Stimulated activated CD4-positive, alpha-beta T cell treated with anti-CD3 and anti-CD28 coated beads, Interleukin-15, amount 100 ng/mL, for 48 hours (primary cell): Measurements from ENCODE around the gene CACNA2D3.
"Not testable (repeated sequence)": the region's sequence is repeated elsewhere in the genome, so short reads cannot be mapped to it uniquely, and the experiment has no call there.

Source experiments
- DNase-seq, 2 donors: peaks; one replicate each; pipeline ENCODE4 v3.0.0-alpha.2; 2020; ENCODE audit warnings: low read depth in 2 of 2

The CACNA2D3 gene

DNA sequence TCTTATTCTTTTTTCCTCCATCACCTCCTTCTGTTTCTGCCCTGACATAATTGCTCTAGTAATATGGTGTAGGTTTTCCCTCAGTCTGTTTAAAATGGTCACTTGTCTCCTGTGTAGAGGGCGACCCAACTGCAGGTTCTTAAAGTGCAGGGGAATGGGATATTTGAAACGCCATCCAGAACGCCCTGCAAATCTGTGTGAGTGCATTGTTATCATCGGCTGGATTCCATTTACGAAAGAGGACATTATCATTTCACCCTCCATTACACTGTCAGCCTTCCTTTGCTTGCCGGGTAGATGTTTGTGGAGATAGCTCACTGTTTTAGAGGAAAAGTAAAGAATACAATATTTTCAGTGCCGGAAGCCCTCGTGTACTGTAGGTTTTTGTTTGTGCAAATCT, 451.5 kb downstream of the CACNA2D3 start:
- DNase-seq = no peak

DNA sequence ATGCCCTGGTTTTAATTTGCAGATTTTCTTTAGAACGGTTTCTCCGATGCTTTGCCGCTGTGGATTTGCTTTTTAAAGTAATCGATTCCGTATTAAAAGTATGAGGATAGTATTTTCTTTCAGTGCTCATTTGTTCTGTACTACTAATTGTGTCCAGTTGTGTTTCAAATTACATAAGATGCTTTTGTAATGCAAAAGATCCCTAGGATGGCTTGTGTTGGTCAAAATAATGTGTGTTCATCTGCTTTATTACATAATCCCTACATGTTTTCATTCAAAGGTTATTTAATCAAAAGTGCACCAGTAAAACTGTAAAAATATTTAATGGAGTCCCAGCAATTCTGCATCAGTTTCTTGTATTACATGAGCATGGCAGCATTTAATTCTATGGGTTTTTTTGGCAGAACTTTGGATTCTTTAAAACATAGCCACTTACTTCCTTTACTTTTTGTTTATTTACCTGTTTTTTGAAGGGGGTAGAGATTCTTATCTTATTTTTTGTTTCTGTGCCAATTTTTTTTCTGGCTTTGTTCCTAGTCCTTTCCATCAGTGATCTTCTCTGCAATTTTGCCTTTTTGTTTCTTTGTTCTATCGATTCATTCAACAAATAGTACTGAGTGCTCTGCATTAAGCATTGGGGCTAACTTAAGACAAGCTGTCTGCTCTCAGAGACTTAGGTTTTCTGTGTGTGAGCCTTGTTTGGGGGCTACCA, 452.7 kb downstream of the CACNA2D3 start:
- DNase-seq = no peak

DNA sequence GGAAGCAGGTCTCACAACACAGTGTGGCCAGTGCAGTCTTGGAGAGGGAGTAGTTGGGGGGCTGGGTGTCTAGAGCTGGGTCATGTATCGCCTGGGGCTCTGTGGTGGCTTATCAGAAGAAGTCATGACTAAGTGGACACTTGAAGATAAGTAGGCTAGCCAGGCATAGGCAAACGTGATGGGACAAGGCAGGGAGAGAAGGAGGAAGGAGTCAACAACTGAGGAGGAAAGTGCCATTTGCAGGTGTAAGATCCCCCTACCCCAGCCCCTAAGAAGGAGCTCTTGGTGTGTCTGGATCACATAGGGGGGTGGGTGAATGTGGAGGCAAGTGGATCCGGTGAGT, 453.2 kb downstream of the CACNA2D3 start:
- no peak for DNase-seq

DNA sequence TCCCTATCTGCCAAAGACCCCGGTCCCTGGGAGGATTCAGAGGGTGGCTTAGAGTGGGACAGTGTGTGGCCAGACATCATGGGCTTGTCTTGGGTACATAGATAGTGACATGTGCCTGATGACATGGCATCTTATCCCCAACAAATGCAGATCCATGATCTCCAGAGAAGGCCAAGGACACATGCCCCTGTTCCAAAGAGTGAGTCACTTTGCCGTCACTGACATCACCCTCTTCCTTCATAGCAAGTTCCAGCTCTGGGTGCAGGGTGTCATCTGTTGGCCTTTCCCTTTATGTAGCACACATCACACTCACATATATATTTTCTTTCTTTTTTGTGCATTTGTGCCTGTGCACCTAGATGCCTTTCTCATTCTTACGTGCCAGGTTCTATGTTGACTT, 455.0 kb downstream of the CACNA2D3 start:
- DNase-seq = no peak

DNA sequence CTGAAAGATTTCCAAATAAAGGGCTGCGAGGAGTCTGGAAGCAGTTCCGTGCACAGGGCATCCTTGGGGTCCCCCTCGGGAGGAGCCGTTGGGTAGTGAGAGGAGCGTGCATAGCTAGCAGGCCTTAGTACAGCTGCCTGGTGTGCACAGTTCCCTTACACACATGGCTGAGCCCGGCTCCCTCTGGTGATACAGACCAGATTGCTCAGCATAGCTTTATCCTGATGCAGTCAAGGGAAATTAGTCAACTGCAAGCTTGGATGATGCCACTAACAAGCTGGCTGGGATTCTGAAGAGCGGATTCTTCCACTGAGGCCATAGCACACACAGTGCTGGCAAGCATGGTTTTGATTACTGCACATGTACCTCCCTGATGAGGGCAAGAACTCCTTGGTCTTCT, 456.1 kb downstream of the CACNA2D3 start:
- DNase-seq = no peak

DNA sequence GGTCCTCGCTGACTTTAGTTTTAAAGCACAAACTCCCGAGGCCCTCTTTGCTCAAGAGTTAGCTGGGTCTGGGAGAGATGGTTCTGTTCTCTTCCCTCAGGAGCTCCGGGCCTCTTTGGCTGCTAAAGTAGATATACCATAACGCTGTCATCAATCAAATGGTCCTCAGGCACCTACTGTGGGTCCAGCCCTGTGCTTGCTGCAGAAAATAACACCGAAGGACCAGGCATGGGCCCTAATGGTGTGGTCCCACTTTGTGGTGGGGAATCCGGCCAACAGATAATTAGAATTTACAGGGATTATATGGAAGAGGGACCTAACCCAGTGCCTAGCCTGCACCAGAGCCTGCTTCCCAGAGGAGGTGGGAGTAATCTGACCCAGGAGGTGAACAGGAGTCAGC, 458.1 kb downstream of the CACNA2D3 start:
- DNase-seq = no peak

DNA sequence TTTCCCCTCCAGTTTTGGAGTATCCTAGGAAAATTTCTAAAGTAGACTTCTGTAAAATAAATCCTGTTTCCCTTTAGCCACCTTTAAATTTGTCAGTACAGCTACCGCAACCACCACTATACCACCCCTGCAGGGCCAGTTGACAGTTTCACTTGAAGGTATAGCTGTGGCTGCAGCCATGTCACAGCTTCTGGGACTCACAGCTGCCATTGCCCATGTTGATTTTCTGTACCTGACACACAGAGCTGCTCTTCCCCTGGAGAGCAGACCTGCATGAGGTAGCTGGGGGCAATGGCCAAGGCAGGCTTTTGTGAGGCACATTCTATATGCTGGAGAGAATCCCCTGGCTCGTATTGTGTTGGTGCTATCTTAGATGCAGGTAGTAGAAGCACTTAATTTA, 460.1 kb downstream of the CACNA2D3 start:
- no peak for DNase-seq

DNA sequence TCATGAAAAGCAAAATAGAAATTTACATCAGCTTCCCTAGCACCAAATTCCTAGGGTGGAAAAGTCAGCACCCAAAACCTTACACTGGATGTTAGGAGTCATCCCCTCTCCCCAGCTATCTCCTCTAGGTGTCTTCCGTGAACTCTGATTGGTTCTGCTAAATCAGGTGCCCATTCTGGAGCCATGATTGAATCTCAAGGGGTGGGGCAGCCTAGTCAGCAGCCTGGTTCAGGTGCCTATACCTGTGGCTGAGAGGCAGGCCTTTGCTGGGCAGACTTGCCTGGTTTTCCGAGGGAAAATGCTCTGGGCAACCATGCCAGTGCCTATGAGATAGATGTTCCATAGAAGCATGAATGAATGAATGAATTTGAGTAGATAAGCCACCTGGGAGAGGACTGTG, 468.8 kb downstream of the CACNA2D3 start:
- no peak for DNase-seq

DNA sequence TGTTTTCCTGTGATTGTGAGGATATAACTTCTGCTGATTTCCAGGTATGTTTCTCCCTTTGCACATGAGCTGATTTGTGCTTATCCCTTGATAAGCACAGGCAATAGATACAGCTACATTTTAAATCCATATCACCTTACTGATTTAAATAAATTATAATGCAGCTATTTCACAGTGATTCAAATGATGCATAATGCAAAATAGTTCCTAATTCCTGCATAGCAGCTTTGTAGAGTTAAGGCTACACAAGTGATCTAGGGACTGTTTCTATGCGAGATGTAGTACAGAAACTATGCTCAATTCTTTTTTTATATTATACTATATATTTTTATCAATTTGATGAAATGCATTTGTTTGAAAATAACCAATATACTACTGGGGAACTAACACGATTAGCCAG, 471.3 kb downstream of the CACNA2D3 start:
- DNase-seq = no peak

DNA sequence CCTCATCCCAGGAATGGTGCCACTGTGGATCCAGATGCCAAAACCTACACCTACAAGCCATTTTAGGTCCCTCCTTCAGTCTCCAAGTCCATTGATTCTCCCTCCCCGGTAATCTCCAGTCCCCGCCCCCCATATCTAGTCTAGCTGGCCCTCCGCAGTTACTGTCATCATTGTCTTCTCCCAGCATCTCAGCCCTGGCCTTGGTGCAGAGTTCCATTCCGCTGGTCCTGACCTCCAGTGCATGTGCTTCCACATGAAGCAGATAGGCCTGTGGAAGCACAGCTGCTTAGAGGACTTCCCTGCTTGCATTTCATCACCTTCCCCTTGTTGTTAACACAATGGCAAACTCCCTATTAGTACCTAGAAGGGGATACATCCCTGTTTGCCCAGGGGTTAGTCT, 473.7 kb downstream of the CACNA2D3 start:
- DNase-seq = no peak

DNA sequence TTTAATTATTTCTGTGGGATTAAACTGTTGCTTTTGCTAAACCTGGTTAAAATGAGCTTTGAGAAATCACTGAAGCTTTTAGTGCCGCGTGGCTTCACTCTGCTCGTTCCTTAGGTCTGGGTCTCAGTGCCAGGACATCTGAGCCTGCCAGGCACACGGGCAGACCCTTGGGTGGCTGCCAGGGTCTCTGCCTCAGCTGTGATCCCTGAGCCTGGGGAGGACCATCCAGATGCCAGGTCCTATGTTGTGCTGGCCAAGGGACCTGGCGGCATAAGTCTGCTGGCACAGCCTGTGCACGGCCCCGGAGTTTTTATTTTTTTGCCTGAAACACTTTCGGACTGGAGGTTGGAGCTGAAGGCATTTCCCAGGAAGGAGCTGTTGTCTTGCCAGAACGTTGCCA, 477.4 kb downstream of the CACNA2D3 start:
- no peak for DNase-seq

DNA sequence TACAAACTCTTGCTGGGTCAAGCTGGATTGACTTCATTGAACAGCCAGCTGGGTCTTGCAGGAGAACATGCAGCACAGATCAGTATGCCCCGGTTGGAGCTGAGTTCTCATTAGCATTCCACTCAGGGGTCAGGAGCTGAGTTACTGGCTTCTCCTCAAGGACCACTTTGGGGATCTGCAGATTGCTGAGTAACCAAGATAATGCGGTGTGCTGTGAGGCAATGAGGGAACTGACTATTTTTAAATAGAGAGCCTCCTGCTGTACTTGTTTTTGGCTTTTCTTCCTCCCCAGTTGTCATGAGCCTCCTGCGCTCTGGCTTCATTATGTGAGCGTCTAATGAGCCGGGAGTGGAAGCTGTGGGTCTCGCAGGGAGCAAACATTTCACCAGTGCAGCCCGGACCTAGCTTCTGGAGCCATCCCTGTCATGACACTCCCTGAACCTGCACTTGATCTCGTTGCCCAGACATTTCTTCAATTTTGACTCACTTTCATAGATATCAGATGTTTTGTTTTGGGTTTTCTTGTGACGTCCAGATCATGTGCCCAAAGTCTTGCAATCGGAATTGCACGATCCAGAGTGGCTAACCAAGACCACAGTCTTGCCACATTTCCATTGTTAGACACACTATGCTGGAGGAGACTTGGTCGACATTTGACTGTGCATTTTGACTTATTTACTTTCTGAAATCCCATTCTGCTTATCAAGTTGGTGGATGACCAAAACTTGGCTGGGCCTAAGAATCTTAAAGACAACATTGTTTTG, 478.3 kb downstream of the CACNA2D3 start:
- DNase-seq = no peak

DNA sequence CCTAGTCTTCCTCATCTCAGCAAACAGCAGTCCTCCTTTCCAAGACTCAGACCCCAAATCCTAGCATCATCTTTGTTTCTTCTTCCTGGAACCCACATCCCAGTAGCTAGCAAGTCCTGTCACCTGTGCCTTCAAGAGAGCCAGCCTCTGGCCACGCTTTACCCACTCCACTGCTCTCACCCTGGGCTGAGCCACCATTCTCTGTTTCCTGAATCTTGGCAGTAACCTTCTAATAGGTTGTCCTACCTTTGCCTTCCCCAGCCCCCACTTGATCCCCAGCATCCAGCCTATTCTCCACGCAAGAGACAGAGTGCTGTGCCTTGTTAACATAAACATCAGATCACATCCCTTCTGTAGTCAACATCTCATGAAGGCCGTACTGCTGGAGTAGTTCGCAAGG, 482.1 kb downstream of the CACNA2D3 start:
- no peak for DNase-seq

DNA sequence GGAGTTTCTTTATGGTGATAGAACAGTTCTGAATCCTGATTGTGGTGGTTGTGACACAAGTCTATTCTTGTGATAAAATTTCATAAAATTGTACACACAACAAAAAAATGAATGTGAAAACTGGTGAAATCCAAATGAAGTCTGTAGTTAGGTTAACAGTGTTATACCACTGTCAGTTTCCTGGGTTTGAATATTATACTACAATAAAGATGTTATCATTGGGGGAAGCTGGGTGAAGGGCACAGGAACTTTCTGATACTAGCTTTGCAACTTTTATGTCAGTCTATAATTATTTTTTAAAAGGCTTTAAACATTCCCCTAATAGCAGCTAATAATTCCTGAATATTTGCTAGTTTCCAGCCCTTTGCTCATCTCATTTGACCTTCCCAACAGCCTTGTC, 485.7 kb downstream of the CACNA2D3 start:
- DNase-seq = no peak

DNA sequence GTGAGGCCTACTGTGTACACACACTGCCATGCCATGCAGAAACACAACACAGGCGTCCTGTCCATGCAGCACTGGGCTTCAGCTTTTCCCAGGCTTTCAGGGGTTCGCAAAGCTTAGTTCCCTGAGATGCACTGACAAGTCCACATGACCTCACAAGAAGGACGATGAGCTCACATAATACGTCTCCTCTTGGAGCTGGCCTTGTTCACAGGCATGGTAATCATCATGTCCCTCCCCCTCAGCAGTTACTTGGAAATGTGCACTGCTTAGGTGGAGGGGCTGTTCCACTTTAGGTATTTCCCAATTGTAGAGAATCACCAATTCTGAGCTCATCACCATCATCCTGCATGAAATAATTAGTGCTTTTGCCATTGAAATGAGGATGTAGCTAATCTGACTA, 496.7 kb downstream of the CACNA2D3 start:
- no peak for DNase-seq

DNA sequence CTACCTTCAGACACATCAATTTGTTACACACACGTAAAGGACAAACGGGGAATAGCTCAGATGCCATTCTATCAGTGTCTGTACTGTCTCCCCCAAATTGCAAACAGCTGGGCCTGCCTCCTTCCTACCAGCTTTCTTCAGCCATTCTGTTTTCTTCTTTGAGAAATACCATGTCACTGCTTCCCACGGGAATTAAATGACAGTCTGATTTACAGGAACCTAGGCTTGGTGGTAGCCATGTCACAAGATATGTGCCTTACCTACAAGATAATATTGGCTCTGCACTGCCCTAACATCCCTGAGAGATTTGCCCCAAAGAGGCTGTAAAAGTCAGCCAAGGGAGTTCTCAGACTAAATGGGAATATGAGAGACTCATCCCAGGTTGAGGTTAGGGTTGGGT, 497.2 kb downstream of the CACNA2D3 start:
- DNase-seq = no peak

DNA sequence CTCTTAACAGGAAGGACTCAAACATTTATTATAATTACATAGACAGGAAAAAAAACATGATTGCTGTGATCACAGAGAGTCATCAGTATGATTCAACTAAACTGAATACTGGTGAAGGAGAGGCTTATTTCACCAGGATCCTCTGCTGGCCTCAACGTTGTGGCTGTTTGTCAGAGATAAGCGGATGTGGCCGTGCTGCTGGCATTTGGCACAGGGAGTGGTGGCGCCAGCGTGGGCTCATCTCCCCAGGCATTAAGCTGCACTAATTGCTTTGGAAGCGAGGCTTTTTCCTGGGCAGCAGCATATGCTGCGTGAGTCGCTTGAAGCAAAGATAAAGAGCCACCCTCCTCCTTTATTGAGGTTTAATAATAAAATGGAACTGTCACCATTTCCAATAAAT, 498.8 kb downstream of the CACNA2D3 start:
- DNase-seq = no peak

DNA sequence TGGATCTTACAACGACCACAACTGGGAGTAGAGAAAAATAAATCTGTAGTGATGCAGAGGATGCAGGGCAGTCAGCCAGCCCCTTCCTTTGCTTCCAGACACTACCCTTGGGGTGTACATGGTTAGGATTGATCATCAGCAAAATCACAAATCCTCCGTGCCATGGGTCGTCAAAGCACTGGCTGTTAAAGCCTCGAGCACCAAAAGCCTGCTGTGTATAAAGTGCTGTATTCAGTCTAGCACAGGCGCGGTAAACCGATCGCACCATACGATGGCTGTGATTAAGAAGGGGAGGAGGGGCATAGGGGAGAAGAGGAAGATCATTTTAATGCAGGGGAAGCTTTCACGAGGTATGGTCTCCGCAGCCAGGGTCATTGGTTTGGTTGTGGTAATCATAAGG, 500.3 kb downstream of the CACNA2D3 start:
- DNase-seq = no peak

DNA sequence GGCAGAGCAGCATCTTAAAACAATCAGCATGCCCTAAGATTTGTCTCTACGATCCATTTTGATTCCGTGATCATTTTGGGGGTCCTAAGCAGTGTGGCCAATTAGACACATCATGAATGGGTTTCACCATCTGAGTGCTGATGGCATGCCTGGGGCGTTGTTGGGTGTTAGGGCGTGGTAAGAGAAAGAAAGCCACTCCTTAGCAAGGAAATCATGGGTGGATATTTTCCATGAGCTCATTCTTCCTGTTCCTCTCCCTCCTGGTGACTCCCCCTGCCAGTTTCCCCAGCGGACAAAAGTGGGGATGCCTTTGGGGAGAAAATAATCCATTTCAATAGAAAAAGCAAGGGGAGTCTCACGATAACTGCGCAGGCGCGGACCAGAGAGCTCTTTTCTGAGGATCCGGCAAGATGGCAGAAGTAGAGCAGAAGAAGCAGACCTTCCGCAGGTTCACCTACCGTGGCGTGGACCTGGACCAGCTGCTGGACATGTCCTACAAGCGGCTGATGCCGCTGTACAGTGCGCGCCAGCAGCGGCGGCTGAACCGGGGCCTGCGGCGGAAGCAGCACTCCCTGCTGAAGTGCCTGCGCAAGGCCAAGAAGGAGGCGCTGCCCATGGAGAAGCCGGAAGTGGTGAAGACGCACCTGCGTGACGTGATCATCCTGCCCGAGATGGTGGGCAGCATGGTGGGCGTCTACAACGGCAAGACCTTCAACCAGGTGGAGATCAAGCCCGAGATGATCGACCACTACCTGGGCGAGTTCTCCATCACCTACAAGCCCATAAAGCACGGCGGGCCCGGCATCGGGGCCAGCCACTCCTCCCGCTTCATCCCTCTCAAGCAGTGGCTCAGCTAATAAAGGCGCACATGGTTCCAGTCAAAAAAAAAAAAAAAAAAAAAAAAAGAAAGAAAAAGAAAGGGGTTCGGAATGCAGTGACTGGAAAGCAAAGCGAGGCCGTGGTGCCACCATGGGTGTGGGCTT, 503.7 kb downstream of the CACNA2D3 start:
- DNase-seq = no peak

DNA sequence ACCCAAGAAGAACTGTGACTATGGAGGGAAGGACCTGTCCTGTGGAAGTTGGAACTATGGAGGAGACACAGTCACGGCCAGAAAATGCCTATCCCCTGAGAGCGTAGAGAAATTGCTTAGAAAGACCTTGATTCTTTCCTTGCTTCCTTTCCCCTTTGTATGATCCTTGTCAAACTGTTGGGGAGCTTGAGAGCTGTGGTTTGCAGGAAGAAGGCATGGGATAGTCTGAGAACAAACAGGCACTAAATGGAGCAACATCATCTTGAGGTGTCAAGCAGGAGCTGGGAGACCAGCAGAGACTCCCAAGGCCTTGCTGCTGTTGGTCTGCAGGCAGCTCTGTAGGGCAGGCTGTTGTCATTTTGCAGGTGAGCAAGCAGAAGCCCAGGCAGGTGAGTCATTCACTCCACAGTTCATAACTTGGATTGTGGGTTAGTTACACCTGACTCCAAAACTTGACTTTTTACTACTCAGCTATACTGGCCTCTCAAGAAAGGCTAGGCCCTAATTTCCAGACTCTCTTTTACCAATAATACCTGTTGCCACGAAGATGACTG, 506.6 kb downstream of the CACNA2D3 start:
- no peak for DNase-seq

DNA sequence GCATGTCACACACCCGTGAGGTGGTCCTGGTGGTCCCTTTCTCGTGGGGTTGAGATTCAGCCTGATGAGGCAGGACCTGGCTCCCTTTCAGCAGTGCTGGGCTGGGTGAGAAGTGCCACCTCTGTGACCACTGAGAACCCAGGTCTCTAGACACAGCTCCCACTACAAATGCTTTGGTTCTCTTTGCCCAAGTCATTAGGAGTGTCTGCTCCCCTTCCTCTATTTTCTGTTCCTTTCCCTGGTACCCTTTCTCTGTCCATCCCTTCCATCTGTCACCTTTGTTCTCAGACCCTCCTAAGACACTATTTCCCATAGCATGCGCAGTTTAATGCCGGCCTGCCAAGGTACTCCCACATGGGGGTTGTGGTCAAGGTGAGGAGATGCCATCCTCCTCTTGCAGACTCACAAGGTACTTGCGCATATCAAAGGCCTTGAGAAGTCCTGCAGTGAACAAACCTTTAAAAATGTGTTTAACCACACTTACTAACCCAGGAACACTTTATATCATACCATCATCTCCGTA, 507.8 kb downstream of the CACNA2D3 start:
- no peak for DNase-seq

DNA sequence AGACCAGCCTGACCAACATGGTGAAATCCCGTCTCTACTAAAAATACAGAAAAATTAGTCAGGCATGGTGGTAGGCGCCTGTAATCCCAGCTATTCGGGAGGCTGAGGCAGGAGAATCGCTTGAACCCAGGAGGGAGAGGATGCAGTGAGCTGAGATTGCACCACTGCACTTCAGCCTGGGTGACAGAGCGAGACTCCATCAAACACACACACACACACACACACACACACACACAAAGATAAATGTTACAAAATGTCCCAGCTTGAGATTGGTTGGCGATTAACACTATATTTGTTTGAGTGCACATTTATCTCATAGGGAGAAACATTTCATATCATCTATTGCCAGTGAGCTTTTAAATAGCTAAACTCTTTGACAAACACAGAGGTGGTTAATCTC, 508.6 kb downstream of the CACNA2D3 start:
- DNase-seq = not testable (repeated sequence)
